Panc1 (cell line): ENCODE measurements around the gene CCDC167. TPM values are rescaled to one million over a fixed set of nuclear protein-coding genes. Genes with fewer than 3 reads are reported as not detected.

Source experiments
- ATAC-seq: fragments of 200-7000 bp; cut with Tn5 transposase; 2 replicates; pipeline ENCODE4 v1.9.1; 2020; ENCODE audit warnings: mild to moderate bottlenecking, moderate library complexity
- BruUV-seq: library from RNA; stranded (reverse); fragments of 400-500 nt; replicated peaks from 2 replicates; lab custom pipeline; 2021; lab: Mats Ljungman, UMichigan
- CTCF ChIA-PET: fragments of 300-600 bp; sonication (Branson Sonifier 250); formaldehyde crosslinking; loops from one replicate; lab custom pipeline; 2022; ENCODE audit warnings: antibody characterized with exemption; lab: Charles Lee
- POLR2A ChIA-PET: fragments of 300-600 bp; sonication (Branson Sonifier 250); formaldehyde crosslinking; loops from one replicate; lab custom pipeline; 2022; ENCODE audit warnings: antibody characterized with exemption; lab: Charles Lee
- DNase-seq: peaks from one replicate; pipeline ENCODE4 v3.0.0-alpha.2; 2010; ENCODE audit warnings: low read depth, low spot score
- H3K27ac ChIP-seq: 2 replicates; pipeline ENCODE4 v1.5.1; 2011; ENCODE audit warnings: mild to moderate bottlenecking, low read length, inconsistent platforms
- H3K27me3 ChIP-seq: fragments of 200-500 bp; sonication (Bioruptor generic); 2 replicates; pipeline ENCODE4 v1.6.0; 2014; ENCODE audit warnings: low read length, inconsistent platforms; ENCODE audit not compliant: control insufficient read depth, insufficient read depth
- H3K36me3 ChIP-seq: fragments of 200-500 bp; sonication (Bioruptor generic); 2 replicates; pipeline ENCODE4 v1.5.1; 2014; ENCODE audit warnings: inconsistent platforms, mild to moderate bottlenecking, low read length, moderate library complexity; ENCODE audit not compliant: control insufficient read depth, insufficient read depth
- H3K4me1 ChIP-seq: 2 replicates; pipeline ENCODE4 v1.5.1; 2011; ENCODE audit warnings: inconsistent platforms, mild to moderate bottlenecking, low read length, moderate library complexity; ENCODE audit not compliant: control insufficient read depth, insufficient read depth
- H3K4me3 ChIP-seq, 2 experiments: 2 replicates each; pipeline ENCODE4 v1.5.1; 2011 to 2012; ENCODE audit warnings: low read depth in 2 of 2, low read length in 2 of 2, mild to moderate bottlenecking in 2 of 2, inconsistent platforms in 1 of 2, moderate library complexity in 1 of 2
- H3K9me3 ChIP-seq: fragments of 200-500 bp; sonication (Bioruptor generic); 2 replicates; pipeline ENCODE4 v1.5.1; 2014; ENCODE audit warnings: low read depth, mild to moderate bottlenecking, inconsistent platforms, low read length, moderate library complexity; ENCODE audit not compliant: control insufficient read depth, insufficient read depth
- CTCF ChIP-seq: fragments of 450-650 bp; IDR thresholded peaks from 2 replicates; pipeline ENCODE4 v1.5.1; 2017; ENCODE audit warnings: mild to moderate bottlenecking
- POLR2AphosphoS5 ChIP-seq: IDR thresholded peaks from 2 replicates; pipeline ENCODE4 v1.6.1; 2012; ENCODE audit warnings: mild to moderate bottlenecking, low read depth, low read length, moderate library complexity
- SIN3A ChIP-seq: IDR thresholded peaks from 2 replicates; pipeline ENCODE4 v1.6.1; 2012; ENCODE audit warnings: low read depth, mild to moderate bottlenecking, low read length, moderate library complexity, borderline replicate concordance; ENCODE audit not compliant: insufficient read depth
- TCF7L2 ChIP-seq: IDR thresholded peaks from 2 replicates; pipeline ENCODE4 v1.6.1; 2011; ENCODE audit warnings: mild to moderate bottlenecking, low read depth, low read length, inconsistent platforms
- in situ Hi-C: cut with HindIII; loops from 2 replicates; pipeline ENCODE4 v1.10.0; 2016; ENCODE audit warnings: low sequenced_read_pairs, low pct_unique_long_range_greater_than_20kb
- intact Hi-C: fragments of 100-400 bp; cut with micrococcal nuclease; formaldehyde crosslinking; loops from one replicate; pipeline ENCODE4 v1.10.0; 2022; ENCODE audit not compliant: unreplicated experiment
- total RNA-seq: library from RNA; stranded (reverse); gene quantifications from one replicate; pipeline ENCODE4 v1.2.1, GENCODE V29; 2021; ENCODE audit not compliant: unreplicated experiment
- TF ChIP-seq, protein P1 (sequence below), 2 experiments: IDR thresholded peaks; 2 replicates each; pipeline ENCODE4 v1.6.1; 2011 to 2012; ENCODE audit warnings: low read depth in 2 of 2, control low read depth in 1 of 2, low read length in 1 of 2, mild to moderate bottlenecking in 1 of 2, moderate library complexity in 1 of 2; ENCODE audit not compliant: insufficient read depth in 1 of 2

CCDC167 gene
- total RNA-seq, 1 experiment from 2014 or later = 57.6 TPM

GRCh38 chr6:37435373-37435772 lies 64.3 kb downstream of the CCDC167 start:
- BruUV-seq = no TSS peak
- in situ Hi-C loops = no loop called here
- Histone ChIP-seq H3K9me3 (no peaks in the 10 kb centered on the region), H3K36me3 (peaks cover 8% of the 10 kb centered on the region), H3K4me3 (no peak overlapping the region), H3K27me3 (no peaks in the 10 kb centered on the region), H3K4me1 (peaks cover 10% of the 10 kb centered on the region), H3K27ac (no peak overlapping the region)
- TF ChIP-seq SIN3A = no peak
- TF ChIP-seq POLR2AphosphoS5 = no peak
- TF ChIP-seq CTCF = no peak
- TF ChIP-seq TCF7L2 = no peak
- TF ChIP-seq, protein P1, sequence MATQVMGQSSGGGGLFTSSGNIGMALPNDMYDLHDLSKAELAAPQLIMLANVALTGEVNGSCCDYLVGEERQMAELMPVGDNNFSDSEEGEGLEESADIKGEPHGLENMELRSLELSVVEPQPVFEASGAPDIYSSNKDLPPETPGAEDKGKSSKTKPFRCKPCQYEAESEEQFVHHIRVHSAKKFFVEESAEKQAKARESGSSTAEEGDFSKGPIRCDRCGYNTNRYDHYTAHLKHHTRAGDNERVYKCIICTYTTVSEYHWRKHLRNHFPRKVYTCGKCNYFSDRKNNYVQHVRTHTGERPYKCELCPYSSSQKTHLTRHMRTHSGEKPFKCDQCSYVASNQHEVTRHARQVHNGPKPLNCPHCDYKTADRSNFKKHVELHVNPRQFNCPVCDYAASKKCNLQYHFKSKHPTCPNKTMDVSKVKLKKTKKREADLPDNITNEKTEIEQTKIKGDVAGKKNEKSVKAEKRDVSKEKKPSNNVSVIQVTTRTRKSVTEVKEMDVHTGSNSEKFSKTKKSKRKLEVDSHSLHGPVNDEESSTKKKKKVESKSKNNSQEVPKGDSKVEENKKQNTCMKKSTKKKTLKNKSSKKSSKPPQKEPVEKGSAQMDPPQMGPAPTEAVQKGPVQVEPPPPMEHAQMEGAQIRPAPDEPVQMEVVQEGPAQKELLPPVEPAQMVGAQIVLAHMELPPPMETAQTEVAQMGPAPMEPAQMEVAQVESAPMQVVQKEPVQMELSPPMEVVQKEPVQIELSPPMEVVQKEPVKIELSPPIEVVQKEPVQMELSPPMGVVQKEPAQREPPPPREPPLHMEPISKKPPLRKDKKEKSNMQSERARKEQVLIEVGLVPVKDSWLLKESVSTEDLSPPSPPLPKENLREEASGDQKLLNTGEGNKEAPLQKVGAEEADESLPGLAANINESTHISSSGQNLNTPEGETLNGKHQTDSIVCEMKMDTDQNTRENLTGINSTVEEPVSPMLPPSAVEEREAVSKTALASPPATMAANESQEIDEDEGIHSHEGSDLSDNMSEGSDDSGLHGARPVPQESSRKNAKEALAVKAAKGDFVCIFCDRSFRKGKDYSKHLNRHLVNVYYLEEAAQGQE (IDR thresholded peaks at IDR 0.05; ENCODE audit: insufficient read depth in 1 of 2, low read depth in 2 of 2, low read length in 1 of 2) = no peak
- ChIA-PET POLR2A (no interaction called here), CTCF (no interaction called here)
- intact Hi-C loops = no loop called here
- ATAC-seq = no peak
- DNase-seq = no peak

DNA sequence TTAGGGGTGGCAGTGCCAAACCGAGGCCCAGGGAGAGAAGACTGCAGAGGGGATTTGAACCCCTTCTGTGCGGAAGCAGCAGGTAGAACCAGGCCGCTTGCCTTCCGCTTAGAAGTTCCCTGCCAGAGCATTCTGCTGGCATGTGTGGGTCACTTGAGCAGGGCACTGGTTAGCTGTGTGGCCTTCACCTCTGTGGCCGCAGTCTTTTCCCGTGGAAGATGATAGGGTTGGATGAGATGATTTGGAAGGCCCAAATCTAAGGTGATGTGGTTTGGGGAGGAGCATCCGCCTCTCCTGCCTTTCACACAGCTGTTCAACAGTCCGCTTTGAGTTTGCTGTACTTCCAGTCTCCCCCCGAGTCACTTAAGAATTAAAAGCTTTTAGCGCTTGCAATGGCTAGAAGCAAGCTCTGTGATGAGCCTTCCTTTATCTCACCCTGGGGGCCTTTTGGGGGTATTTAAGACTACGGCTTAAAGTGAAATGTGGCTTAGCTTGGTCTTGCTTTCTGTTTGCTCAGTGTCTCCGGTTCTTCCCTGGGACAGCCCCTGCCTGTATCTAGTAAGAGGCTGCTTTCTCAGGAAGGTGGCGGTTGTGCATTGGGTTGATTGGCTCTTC lies 65.9 kb downstream of the CCDC167 start:
- Histone ChIP-seq H3K27me3 (no peaks in the 10 kb centered on the region), H3K4me3 (peak overlapping the region; percentile 90 to 97), H3K4me1 (peaks cover 10% of the 10 kb centered on the region), H3K9me3 (no peaks in the 10 kb centered on the region), H3K27ac (peak overlapping the region; percentile 84), H3K36me3 (peaks cover 6% of the 10 kb centered on the region)
- intact Hi-C loops = no loop called here
- ATAC-seq (peak; percentile 59), DNase-seq (no peak)
- in situ Hi-C loops = no loop called here
- TF ChIP-seq, protein P1 (IDR thresholded peaks at IDR 0.05; ENCODE audit: insufficient read depth in 1 of 2, low read depth in 2 of 2, low read length in 1 of 2) = no peak
- no peak for TF ChIP-seq CTCF
- TF ChIP-seq TCF7L2 = no peak
- no peak for TF ChIP-seq SIN3A
- TF ChIP-seq POLR2AphosphoS5 = no peak
- ChIA-PET POLR2A (no interaction called here), CTCF (no interaction called here)
- BruUV-seq = no TSS peak
